ENCODE results near the gene SMIM32. TPM values are rescaled to one million over a fixed set of nuclear protein-coding genes. Genes with fewer than 3 reads are reported as not detected.

Gene SMIM32
- total RNA-seq, 2 donors from 2014 or later = not detected

DNA sequence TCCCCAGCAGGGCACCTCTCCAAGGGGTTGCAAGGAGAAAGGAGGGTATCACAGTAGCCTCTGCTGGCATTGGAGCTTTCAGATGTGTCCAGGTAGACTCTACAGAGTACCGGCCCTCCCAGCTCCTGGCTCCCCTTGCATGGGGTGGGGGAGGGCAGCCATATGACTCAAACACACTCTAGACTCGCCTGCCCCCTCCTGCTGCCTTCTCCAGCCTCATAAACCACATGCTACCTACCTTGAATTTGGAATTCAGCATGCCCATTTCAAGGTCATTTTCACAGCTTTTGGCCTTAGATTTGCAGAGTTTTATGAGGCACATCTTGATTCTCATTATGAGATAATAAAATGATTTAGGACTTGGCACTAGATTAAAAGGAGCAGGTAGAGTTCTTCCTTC, 32.8 kb upstream of the SMIM32 start:
- Histone ChIP-seq H3K4me1 (ENCODE audit: control insufficient read depth in 1 of 2, low read depth in 2 of 2) (no peaks in the 10 kb centered on the region), H3K4me3 (no peak overlapping the region), H3K27me3 (replicated peaks; ENCODE audit: insufficient read depth) (no peaks in the 10 kb centered on the region), H3K9me3 (no peaks in the 10 kb centered on the region), H3K27ac (no peak overlapping the region), H3K36me3 (no peaks in the 10 kb centered on the region)
- DNase-seq (ENCODE audit: low spot score) (no peak), ATAC-seq (ENCODE audit: insufficient number of reproducible peaks, low FRiP score, low read depth) (no peak)
- TF ChIP-seq, protein P1, sequence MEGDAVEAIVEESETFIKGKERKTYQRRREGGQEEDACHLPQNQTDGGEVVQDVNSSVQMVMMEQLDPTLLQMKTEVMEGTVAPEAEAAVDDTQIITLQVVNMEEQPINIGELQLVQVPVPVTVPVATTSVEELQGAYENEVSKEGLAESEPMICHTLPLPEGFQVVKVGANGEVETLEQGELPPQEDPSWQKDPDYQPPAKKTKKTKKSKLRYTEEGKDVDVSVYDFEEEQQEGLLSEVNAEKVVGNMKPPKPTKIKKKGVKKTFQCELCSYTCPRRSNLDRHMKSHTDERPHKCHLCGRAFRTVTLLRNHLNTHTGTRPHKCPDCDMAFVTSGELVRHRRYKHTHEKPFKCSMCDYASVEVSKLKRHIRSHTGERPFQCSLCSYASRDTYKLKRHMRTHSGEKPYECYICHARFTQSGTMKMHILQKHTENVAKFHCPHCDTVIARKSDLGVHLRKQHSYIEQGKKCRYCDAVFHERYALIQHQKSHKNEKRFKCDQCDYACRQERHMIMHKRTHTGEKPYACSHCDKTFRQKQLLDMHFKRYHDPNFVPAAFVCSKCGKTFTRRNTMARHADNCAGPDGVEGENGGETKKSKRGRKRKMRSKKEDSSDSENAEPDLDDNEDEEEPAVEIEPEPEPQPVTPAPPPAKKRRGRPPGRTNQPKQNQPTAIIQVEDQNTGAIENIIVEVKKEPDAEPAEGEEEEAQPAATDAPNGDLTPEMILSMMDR (IDR thresholded peaks at IDR 0.05) = no peak

DNA sequence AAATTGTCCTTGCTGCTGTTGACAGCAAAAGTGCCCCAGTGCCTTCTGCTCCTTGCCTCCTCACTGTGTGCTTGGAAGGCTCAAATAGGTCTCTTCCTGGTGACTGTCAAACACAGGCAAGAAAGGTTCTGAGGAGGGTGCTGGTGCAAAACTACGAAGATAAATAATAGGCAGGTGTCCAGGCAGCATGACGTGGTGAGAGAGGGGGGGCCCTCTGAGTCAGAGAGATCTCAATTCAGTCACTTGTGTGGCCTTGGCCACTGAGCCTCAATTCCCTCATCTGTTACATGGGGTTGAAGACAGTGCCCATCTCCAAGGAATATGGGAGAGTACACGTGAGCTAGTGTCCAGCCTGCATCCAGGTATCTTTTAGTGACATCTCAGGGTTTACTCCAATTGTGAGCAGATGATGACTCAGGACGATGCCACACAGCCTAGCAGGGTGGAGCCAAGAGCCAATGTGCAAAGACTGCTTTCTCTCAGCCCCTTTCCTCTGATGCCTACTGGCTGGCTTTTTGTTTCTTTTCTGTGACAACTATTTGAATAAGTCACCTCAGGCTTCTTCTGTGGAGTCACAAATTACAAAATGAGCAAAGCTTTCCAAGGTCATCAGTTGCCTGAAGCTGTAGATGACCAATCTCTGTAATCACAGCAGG, 29.7 kb upstream of the SMIM32 start:
- Histone ChIP-seq H3K4me3 (no peak overlapping the region), H3K27me3 (replicated peaks; ENCODE audit: insufficient read depth) (no peaks in the 10 kb centered on the region), H3K27ac (no peak overlapping the region), H3K4me1 (ENCODE audit: control insufficient read depth in 1 of 2, low read depth in 2 of 2) (no peaks in the 10 kb centered on the region), H3K36me3 (no peaks in the 10 kb centered on the region), H3K9me3 (no peaks in the 10 kb centered on the region)
- ATAC-seq (ENCODE audit: insufficient number of reproducible peaks, low FRiP score, low read depth) (no peak), DNase-seq (ENCODE audit: low spot score) (no peak)
- TF ChIP-seq, protein P1 (IDR thresholded peaks at IDR 0.05) = no peak

DNA sequence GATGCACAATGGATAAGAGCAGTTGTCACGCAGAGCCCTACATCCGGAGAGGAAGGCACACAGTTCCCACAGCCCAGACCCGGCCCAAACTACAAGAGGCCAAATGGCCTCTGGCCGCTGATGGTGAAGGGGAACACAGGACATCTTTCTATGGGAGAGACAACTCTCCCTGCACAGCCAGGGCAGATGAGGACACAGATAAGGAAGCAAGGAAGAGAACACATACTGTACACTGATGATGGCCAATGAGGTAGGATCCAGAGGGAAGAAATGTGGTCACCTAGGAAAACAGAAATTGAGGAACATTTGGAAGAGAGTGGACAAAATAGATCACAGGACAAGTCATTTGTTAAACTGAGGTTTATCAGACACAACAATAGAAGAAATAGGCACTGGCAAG, 28.4 kb upstream of the SMIM32 start:
- no peaks in the 10 kb centered on the region for H3K4me1 ChIP-seq (ENCODE audit: control insufficient read depth in 1 of 2, low read depth in 2 of 2)
- no peak for DNase-seq (ENCODE audit: low spot score)
- TF ChIP-seq, protein P1 (IDR thresholded peaks at IDR 0.05) = no peak
- H3K27ac ChIP-seq = no peak overlapping the region
- no peak overlapping the region for H3K4me3 ChIP-seq
- H3K9me3 ChIP-seq = no peaks in the 10 kb centered on the region
- no peak for ATAC-seq (ENCODE audit: insufficient number of reproducible peaks, low FRiP score, low read depth)
- no peaks in the 10 kb centered on the region for H3K27me3 ChIP-seq (replicated peaks; ENCODE audit: insufficient read depth)
- no peaks in the 10 kb centered on the region for H3K36me3 ChIP-seq

DNA sequence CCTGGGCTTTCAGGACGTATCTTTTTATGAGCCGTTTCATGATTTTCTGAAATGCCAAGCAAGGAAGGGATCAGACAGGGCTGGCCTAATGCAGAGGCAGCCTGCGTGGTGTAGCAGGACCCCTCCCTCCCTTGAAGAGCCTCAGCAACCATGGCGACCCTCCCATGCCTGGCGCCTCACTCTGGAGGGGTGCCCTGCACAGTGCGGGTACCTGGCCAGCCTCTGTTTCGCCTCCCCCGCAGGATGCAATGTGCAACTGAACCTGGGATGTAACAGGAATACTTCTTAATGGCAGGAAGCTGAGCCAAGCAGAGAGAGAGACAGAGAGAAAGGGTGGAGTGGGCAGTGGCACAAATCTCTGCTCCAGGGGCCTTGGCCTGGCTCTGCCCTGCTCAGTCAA, 23.3 kb upstream of the SMIM32 start:
- DNase-seq (ENCODE audit: low spot score) (no peak), ATAC-seq (ENCODE audit: insufficient number of reproducible peaks, low FRiP score, low read depth) (no peak)
- H3K27me3 ChIP-seq (replicated peaks; ENCODE audit: insufficient read depth) = no peaks in the 10 kb centered on the region
- no peak overlapping the region for H3K27ac ChIP-seq
- H3K4me1 ChIP-seq (ENCODE audit: control insufficient read depth in 1 of 2, low read depth in 2 of 2) = no peaks in the 10 kb centered on the region
- H3K9me3 ChIP-seq = no peaks in the 10 kb centered on the region
- no peak overlapping the region for H3K4me3 ChIP-seq
- TF ChIP-seq, protein P1 (IDR thresholded peaks at IDR 0.05) = no peak
- no peaks in the 10 kb centered on the region for H3K36me3 ChIP-seq

DNA sequence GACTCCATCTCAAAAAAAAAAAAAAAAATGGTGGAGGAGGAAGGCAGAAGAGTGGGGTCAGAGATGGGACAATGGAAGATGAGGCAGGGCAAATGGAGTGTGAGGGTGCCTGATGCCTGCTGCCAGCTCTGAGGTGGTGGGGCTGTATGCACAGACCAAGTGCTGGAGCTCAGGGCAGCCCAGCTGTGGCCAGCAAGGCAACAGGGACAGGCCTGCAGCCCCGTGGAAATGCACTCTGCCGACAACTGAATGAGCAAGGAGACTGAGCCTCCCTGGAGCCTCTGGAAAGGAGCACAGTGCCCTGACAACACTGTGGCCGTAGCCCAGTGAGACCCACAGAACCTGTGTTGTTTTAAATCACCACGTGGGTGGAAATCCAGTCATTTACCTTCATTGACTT, 22.9 kb upstream of the SMIM32 start:
- Histone ChIP-seq H3K27me3 (replicated peaks; ENCODE audit: insufficient read depth) (no peaks in the 10 kb centered on the region), H3K4me3 (no peak overlapping the region), H3K9me3 (no peaks in the 10 kb centered on the region), H3K27ac (no peak overlapping the region), H3K4me1 (ENCODE audit: control insufficient read depth in 1 of 2, low read depth in 2 of 2) (no peaks in the 10 kb centered on the region), H3K36me3 (no peaks in the 10 kb centered on the region)
- no peak for DNase-seq (ENCODE audit: low spot score)
- TF ChIP-seq, protein P1 (IDR thresholded peaks at IDR 0.05) = no peak
- no peak for ATAC-seq (ENCODE audit: insufficient number of reproducible peaks, low FRiP score, low read depth)

All from thoracic aorta (tissue), 2 donors.